ENCODE results near the gene CACNB2.

DNA sequence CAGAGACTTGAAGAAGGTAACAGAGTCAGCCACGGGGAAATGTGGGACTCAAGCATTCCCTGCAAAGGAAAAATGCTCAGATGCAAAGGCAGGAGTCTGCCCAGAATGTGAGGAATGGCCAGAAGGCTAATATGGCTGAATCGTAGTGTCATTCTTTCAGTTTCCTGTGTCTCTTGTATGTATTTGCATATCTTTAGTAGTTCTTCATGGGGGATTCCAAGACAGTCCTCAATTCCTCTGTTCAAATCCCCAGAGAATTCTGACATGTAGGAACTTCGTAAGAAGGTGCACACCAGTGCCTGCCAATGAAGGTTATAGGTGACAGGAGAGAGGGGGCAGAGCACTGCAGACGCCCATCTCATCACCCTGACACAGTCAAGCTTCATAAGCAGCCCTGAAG is 154.4 kb downstream of the CACNB2 start:
- TF ChIP-seq CTCF (IDR thresholded peaks at IDR 0.05; ENCODE audit: extremely low read depth in 1 of 2, insufficient read depth in 1 of 2, low read depth in 1 of 2, low read length in 2 of 2) (no peak), POLR2A (IDR thresholded peaks at IDR 0.05; ENCODE audit: low read depth, low read length) (no peak), POLR2AphosphoS5 (IDR thresholded peaks at IDR 0.05; ENCODE audit: insufficient read depth, low read depth, low read length) (no peak), FOS (IDR thresholded peaks at IDR 0.05; ENCODE audit: borderline replicate concordance, insufficient read depth, low read length) (no peak), GATA2 (IDR thresholded peaks at IDR 0.05; ENCODE audit: insufficient read depth, insufficient read length, low read depth, low read length) (no peak), EZH2 (IDR thresholded peaks at IDR 0.05; ENCODE audit: borderline replicate concordance, low read depth, low read length, severe bottlenecking) (no peak)
- TF ChIP-seq, protein P1, sequence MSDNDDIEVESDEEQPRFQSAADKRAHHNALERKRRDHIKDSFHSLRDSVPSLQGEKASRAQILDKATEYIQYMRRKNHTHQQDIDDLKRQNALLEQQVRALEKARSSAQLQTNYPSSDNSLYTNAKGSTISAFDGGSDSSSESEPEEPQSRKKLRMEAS (IDR thresholded peaks at IDR 0.05; ENCODE audit: insufficient read depth, insufficient read length), result no peak

Data from endothelial cell of umbilical vein (primary cell).